WERI-Rb-1 (cell line): Measurements from ENCODE around the gene RABGEF1.
"Not testable (repeated sequence)": the region's sequence is repeated elsewhere in the genome, so short reads cannot be mapped to it uniquely, and the experiment has no call there.

Source experiments
- DNase-seq: peaks from one replicate; pipeline ENCODE4 v3.0.0-alpha.2; 2020
- H3K27ac ChIP-seq: fragments of 250-450 bp; sonication (Bioruptor Pico); 2 replicates; pipeline ENCODE4 v1.5.1; 2020; ENCODE audit warnings: mild to moderate bottlenecking, moderate library complexity
- H3K27me3 ChIP-seq: fragments of 250-450 bp; sonication (Bioruptor Pico); 2 replicates; pipeline ENCODE4 v1.5.1; 2021; ENCODE audit warnings: mild to moderate bottlenecking, low read depth, moderate library complexity; ENCODE audit not compliant: insufficient read depth, severe bottlenecking
- H3K36me3 ChIP-seq: fragments of 250-450 bp; sonication (Bioruptor Pico); 2 replicates; pipeline ENCODE4 v1.5.1; 2020; ENCODE audit warnings: mild to moderate bottlenecking, moderate library complexity
- H3K4me3 ChIP-seq: 2 replicates; pipeline ENCODE4 v1.5.1; 2011; ENCODE audit warnings: low read depth, mild to moderate bottlenecking, control low read depth, low read length
- H3K9me3 ChIP-seq: fragments of 250-450 bp; sonication (Bioruptor Pico); 2 replicates; pipeline ENCODE4 v1.5.1; 2021; ENCODE audit warnings: mild to moderate bottlenecking, moderate library complexity; ENCODE audit not compliant: severe bottlenecking
- CTCF ChIP-seq: IDR thresholded peaks from 2 replicates; pipeline ENCODE4 v1.5.1; 2011; ENCODE audit warnings: low read depth, mild to moderate bottlenecking, control low read depth, inconsistent platforms, low read length

The RABGEF1 gene

GRCh38 chr7:66756889-66757288, 16.4 kb downstream of the RABGEF1 start:
- H3K4me3 ChIP-seq: no peak overlapping the region
- no peaks in the 10 kb centered on the region for H3K36me3 ChIP-seq
- no peak for DNase-seq
- no peaks in the 10 kb centered on the region for H3K9me3 ChIP-seq
- no peak overlapping the region for H3K27ac ChIP-seq
- H3K27me3 ChIP-seq: no peaks in the 10 kb centered on the region
- TF ChIP-seq CTCF: no peak

GRCh38 chr7:66757939-66758338, 17.4 kb downstream of the RABGEF1 start:
- Histone ChIP-seq H3K36me3 (no peaks in the 10 kb centered on the region), H3K27ac (no peak overlapping the region), H3K4me3 (no peak overlapping the region), H3K9me3 (no peaks in the 10 kb centered on the region), H3K27me3 (no peaks in the 10 kb centered on the region)
- no peak for DNase-seq
- TF ChIP-seq CTCF: no peak

- no peak for DNase-seq
- no peak for TF ChIP-seq CTCF
- no peak overlapping the region for H3K27ac ChIP-seq
Observed at GRCh38 chr7:66758950-66759628, 18.6 kb downstream of the RABGEF1 start.

GRCh38 chr7:66763183-66763582, 22.6 kb downstream of the RABGEF1 start:
- not testable (repeated sequence) for H3K27ac ChIP-seq, H3K9me3 ChIP-seq, H3K27me3 ChIP-seq, H3K36me3 ChIP-seq, H3K4me3 ChIP-seq, DNase-seq

More at GRCh38 chr7:66758950-66759628, 18.6 kb downstream of the RABGEF1 start:
- Histone ChIP-seq H3K27me3 (no peaks in the 10 kb centered on the region), H3K36me3 (no peaks in the 10 kb centered on the region), H3K9me3 (no peaks in the 10 kb centered on the region), H3K4me3 (no peak overlapping the region)

GRCh38 chr7:66763633-66764355, 23.3 kb downstream of the RABGEF1 start:
- H3K9me3 ChIP-seq, H3K4me3 ChIP-seq, DNase-seq, H3K27me3 ChIP-seq, H3K36me3 ChIP-seq, H3K27ac ChIP-seq: not testable (repeated sequence)

GRCh38 chr7:66764905-66765304, 24.4 kb downstream of the RABGEF1 start:
- DNase-seq, H3K36me3 ChIP-seq: not testable (repeated sequence)

GRCh38 chr7:66765322-66766025, 24.9 kb downstream of the RABGEF1 start:
- not testable (repeated sequence) for H3K4me3 ChIP-seq, H3K9me3 ChIP-seq, H3K36me3 ChIP-seq, H3K27ac ChIP-seq, DNase-seq, H3K27me3 ChIP-seq

More at GRCh38 chr7:66764905-66765304, 24.4 kb downstream of the RABGEF1 start:
- not testable (repeated sequence) for H3K4me3 ChIP-seq, H3K9me3 ChIP-seq, H3K27me3 ChIP-seq, H3K27ac ChIP-seq
